Activated CD8-positive, alpha-beta memory T cell treated with anti-CD3 and anti-CD28 coated beads for 1 hour (primary cell): ENCODE measurements around the gene NDRG4.

ENCODE experiments used
- DNase-seq, 2 donors: peaks; one replicate each; pipeline ENCODE4 v3.0.0-alpha.2; 2020; ENCODE audit warnings: low read depth in 1 of 2; ENCODE audit errors: extremely low read depth in 1 of 2

NDRG4 gene

GRCh38 chr16:58508671-58509251 lies 8.8 kb downstream of the NDRG4 start:
- no peak for DNase-seq

GRCh38 chr16:58509256-58510096 lies 9.5 kb downstream of the NDRG4 start:
- no peak for DNase-seq

GRCh38 chr16:58510097-58510775 lies 10.3 kb downstream of the NDRG4 start:
- no peak for DNase-seq

GRCh38 chr16:58510776-58511628 lies 11.1 kb downstream of the NDRG4 start:
- DNase-seq = no peak

GRCh38 chr16:58511933-58512815 lies 12.2 kb downstream of the NDRG4 start:
- DNase-seq = peak; percentile 50 to 81

- no peak for DNase-seq
Measured at GRCh38 chr16:58513874-58514273, 13.9 kb downstream of the NDRG4 start.

GRCh38 chr16:58515125-58515870 lies 15.4 kb downstream of the NDRG4 start, which contains the start of gene SETD6:
Gene SETD6, plus strand, starts transcription at chr16:58515517. Its CDS starts 21 bp downstream, at chr16:58515538.
- DNase-seq = peak in 1 of 2 donors; percentile 54

- DNase-seq = no peak
Measured at GRCh38 chr16:58515871-58516767, 16.2 kb downstream of the NDRG4 start.

- DNase-seq = no peak
Measured at GRCh38 chr16:58516768-58517107, 16.8 kb downstream of the NDRG4 start.

GRCh38 chr16:58518083-58518979 lies 18.4 kb downstream of the NDRG4 start:
- DNase-seq = no peak

- no peak for DNase-seq
Measured at GRCh38 chr16:58518980-58519368, 19.0 kb downstream of the NDRG4 start.

GRCh38 chr16:58519707-58520106 lies 19.8 kb downstream of the NDRG4 start:
- no peak for DNase-seq

GRCh38 chr16:58530179-58530578 lies 30.2 kb downstream of the NDRG4 start:
- no peak for DNase-seq

GRCh38 chr16:58532414-58532813 lies 32.5 kb downstream of the NDRG4 start:
- DNase-seq = no peak

GRCh38 chr16:58533751-58534470 lies 34.0 kb downstream of the NDRG4 start:
- no peak for DNase-seq

GRCh38 chr16:58535100-58535499 lies 35.2 kb downstream of the NDRG4 start:
- DNase-seq = no peak

- no peak for DNase-seq
Measured at GRCh38 chr16:58536278-58536677, 36.3 kb downstream of the NDRG4 start.
